ENCODE data around the gene UBASH3B.

GRCh38 chr11:122698392-122698791, 42.9 kb downstream of the UBASH3B start:
- TF ChIP-seq POLR2A (IDR thresholded peaks at IDR 0.05) (no peak), CTCF (IDR thresholded peaks at IDR 0.05) (no peak), POLR2AphosphoS5 (IDR thresholded peaks at IDR 0.05) (no peak)

Data from suprapubic skin (tissue), 4 donors.